ENCODE data around the gene CNTN1.

DNA sequence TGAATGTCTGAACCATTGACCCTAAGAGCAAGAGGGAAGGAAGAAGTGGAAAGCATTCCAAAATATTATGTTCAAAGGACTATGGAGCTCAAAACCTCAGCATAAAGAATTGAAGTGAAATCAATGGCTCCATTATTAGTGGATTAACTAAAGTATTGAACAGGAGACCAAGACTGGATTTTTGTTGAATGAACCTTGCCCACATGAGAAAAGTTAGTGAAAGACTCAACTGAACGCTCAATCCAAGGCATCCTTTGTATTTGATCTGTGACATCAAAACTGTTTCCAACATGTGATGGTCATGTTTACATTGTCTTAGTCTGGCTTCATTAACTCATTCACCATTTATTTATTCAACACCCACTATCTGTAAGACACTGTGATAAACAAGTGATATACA lies 161.0 kb downstream of the CNTN1 start:
- no peak for TF ChIP-seq CTCF (IDR thresholded peaks at IDR 0.05)
- TF ChIP-seq POLR2A (IDR thresholded peaks at IDR 0.05) = no peak
